ENCODE data around the gene ATP8A1. TPM values are rescaled to one million over a fixed set of nuclear protein-coding genes. Genes with fewer than 3 reads are reported as not detected.

ATP8A1 gene
- total RNA-seq, 6 donors from 2014 or later = 39.5 to 264 (median 144) TPM

GRCh38 chr4:42672359-42673081, 15.6 kb upstream of the ATP8A1 start:
- WGBS, 2 donors = 49 to 53% methylated on average over 2 of the region's 2 CpGs
- Histone ChIP-seq H3K27ac (peak overlapping the region; percentile 31 to 63 (median 56)), H3K36me3 (no peaks in the 10 kb centered on the region), H3K4me3 (no peak overlapping the region), H3K4me1 (peaks cover 3 to 17% (median 12%) of the 10 kb centered on the region in 4 donors), H3K27me3 (no peaks in the 10 kb centered on the region), H3K9me3 (no peaks in the 10 kb centered on the region)
- TF ChIP-seq CTCF (IDR thresholded peaks at IDR 0.05) = no peak
- TF ChIP-seq EP300 (IDR thresholded peaks at IDR 0.05) = no peak
- TF ChIP-seq POLR2A (IDR thresholded peaks at IDR 0.05) = no peak
- no peak for TF ChIP-seq POLR2AphosphoS5 (IDR thresholded peaks at IDR 0.05)
- DNase-seq (no peak), ATAC-seq (ENCODE audit: low FRiP score in 2 of 2) (peak in 1 of 2 donors; percentile 14)

- no peaks in the 10 kb centered on the region for H3K9me3 ChIP-seq
- peak in 1 of 2 donors; percentile 41 for ATAC-seq (ENCODE audit: low FRiP score in 2 of 2)
- peak overlapping the region in 3 of 4 donors; percentile 31 to 63 (median 54) for H3K27ac ChIP-seq
- TF ChIP-seq EP300 (IDR thresholded peaks at IDR 0.05) (no peak), CTCF (IDR thresholded peaks at IDR 0.05) (no peak), POLR2AphosphoS5 (IDR thresholded peaks at IDR 0.05) (no peak)
- H3K4me3 ChIP-seq = no peak overlapping the region
- H3K27me3 ChIP-seq = no peaks in the 10 kb centered on the region
- peak in 1 of 2 donors; percentile 27 for DNase-seq
- peaks cover 3 to 17% (median 12%) of the 10 kb centered on the region in 4 donors for H3K4me1 ChIP-seq
- 35 to 39% methylated on average over 4 of the region's 4 CpGs for WGBS, 2 donors
- H3K36me3 ChIP-seq = no peaks in the 10 kb centered on the region
Observed at GRCh38 chr4:42671431-42672194, 14.7 kb upstream of the ATP8A1 start.

- peaks cover 24 to 38% (median 34%) of the 10 kb centered on the region in 4 donors for H3K4me1 ChIP-seq
- TF ChIP-seq POLR2A (IDR thresholded peaks at IDR 0.05) (no peak), EP300 (IDR thresholded peaks at IDR 0.05) (no peak)
- peak overlapping the region in 3 of 4 donors; percentile 92 to 93 (median 93) for H3K27ac ChIP-seq
- no peak for DNase-seq
- H3K9me3 ChIP-seq = no peaks in the 10 kb centered on the region
- WGBS, 2 donors = 39 to 51% methylated on average over 2 of the region's 2 CpGs
- ATAC-seq (ENCODE audit: low FRiP score in 2 of 2) = no peak
- H3K36me3 ChIP-seq = no peaks in the 10 kb centered on the region
- peak overlapping the region in 2 of 4 donors; percentile 70 to 98 for H3K4me3 ChIP-seq
- no peaks in the 10 kb centered on the region for H3K27me3 ChIP-seq
Observed at GRCh38 chr4:42658261-42658660, 1.4 kb upstream of the ATP8A1 start.

GRCh38 chr4:42656679-42656943, 294 bp downstream of the ATP8A1 start:
- WGBS, 2 donors = 0 to 2% methylated on average over 9 to 11 of the region's 31 CpGs

More at GRCh38 chr4:42656679-42656943, 294 bp downstream of the ATP8A1 start:
- TF ChIP-seq CTCF (IDR thresholded peaks at IDR 0.05) (peak in 1 of 6 experiments; percentile 3), EP300 (IDR thresholded peaks at IDR 0.05) (no peak), POLR2A (IDR thresholded peaks at IDR 0.05) (no peak)
- Histone ChIP-seq H3K27ac (peak overlapping the region; percentile 90 to 93 (median 92)), H3K36me3 (no peaks in the 10 kb centered on the region), H3K27me3 (no peaks in the 10 kb centered on the region), H3K4me1 (peaks cover 24 to 38% (median 34%) of the 10 kb centered on the region in 4 donors), H3K4me3 (peak overlapping the region; percentile 70 to 98 (median 93)), H3K9me3 (no peaks in the 10 kb centered on the region)
- ATAC-seq (ENCODE audit: low FRiP score in 2 of 2) (no peak), DNase-seq (no peak)

Data from upper lobe of left lung (tissue), 6 donors.